HepG2 (cell line): ENCODE measurements around the gene PARP15. TPM values are rescaled to one million over a fixed set of nuclear protein-coding genes. Genes with fewer than 3 reads are reported as not detected.

Experiments
- ARID5B ChIP-seq: IDR thresholded peaks from 2 replicates; pipeline ENCODE4 v1.4.0; 2020; ENCODE audit warnings: mild to moderate bottlenecking, missing genetic modification reagents
- BRCA1 ChIP-seq: sonication (generic); formaldehyde crosslinking; IDR thresholded peaks from 2 replicates; pipeline ENCODE4 v1.4.0; 2020; ENCODE audit warnings: missing genetic modification reagents
- GFI1 ChIP-seq: sonication (generic); formaldehyde crosslinking; IDR thresholded peaks from 2 replicates; pipeline ENCODE4 v1.5.0; 2020; ENCODE audit warnings: missing genetic modification reagents, mild to moderate bottlenecking, borderline replicate concordance
- HIC2 ChIP-seq: sonication (generic); formaldehyde crosslinking; IDR thresholded peaks from 2 replicates; pipeline ENCODE4 v1.9.0; 2022; ENCODE audit warnings: low read depth, missing genetic modification reagents
- KLF6 ChIP-seq: IDR thresholded peaks from 2 replicates; pipeline ENCODE4 v1.8.0; 2016; ENCODE audit warnings: missing biosample characterization, missing genetic modification reagents
- MXD3 ChIP-seq: IDR thresholded peaks from 2 replicates; pipeline ENCODE4 v1.6.1; 2016; ENCODE audit warnings: mild to moderate bottlenecking, missing biosample characterization, missing genetic modification reagents
- PHF20 ChIP-seq: sonication (generic); formaldehyde crosslinking; IDR thresholded peaks from 2 replicates; pipeline ENCODE4 v1.5.0; 2020; ENCODE audit warnings: mild to moderate bottlenecking, missing genetic modification reagents
- TCF7 ChIP-seq: sonication (generic); IDR thresholded peaks from 2 replicates; pipeline ENCODE4 v1.6.1; 2016; ENCODE audit warnings: antibody characterized with exemption, low read depth
- ZMAT3 ChIP-seq: sonication (generic); formaldehyde crosslinking; conservative IDR thresholded peaks from 2 replicates; pipeline ENCODE4 v1.7.0; 2021; ENCODE audit warnings: missing genetic modification reagents
- ZMYM3 ChIP-seq: sonication (generic); formaldehyde crosslinking; IDR thresholded peaks from 2 replicates; pipeline ENCODE4 v1.5.1; 2020; ENCODE audit warnings: mild to moderate bottlenecking, missing genetic modification reagents
- ZMYM4 ChIP-seq: sonication (generic); formaldehyde crosslinking; IDR thresholded peaks from 2 replicates; pipeline ENCODE4 v1.8.1; 2023; ENCODE audit warnings: mild to moderate bottlenecking, missing genetic modification reagents
- ZNF17 ChIP-seq: sonication (generic); formaldehyde crosslinking; IDR thresholded peaks from 2 replicates; pipeline ENCODE4 v1.5.0; 2020; ENCODE audit warnings: mild to moderate bottlenecking, missing genetic modification reagents
- polyA plus RNA-seq, 8 experiments: library from polyadenylated mRNA; depleted of rRNA in 3 of 8; stranded (reverse) in 7 of 8; unstranded in 1 of 8; fragments of >200 nt; fragmentation: Illumina TruSeq in 4 of 8; extraction: Trizol in 4 of 8; gene quantifications; 2 replicates each; pipeline versions ENCODE4 v1.2.1 to v1.2.3, GENCODE V29; 2011 to 2016; ENCODE audit warnings: low read depth in 4 of 8, missing spikeins in 1 of 8, mixed read lengths in 1 of 8; ENCODE audit not compliant: insufficient read depth in 1 of 8
- total RNA-seq, 5 experiments: library from RNA; depleted of rRNA; stranded (reverse); fragments of >200 nt; fragmentation: Illumina TruSeq; extraction: Trizol; gene quantifications; 2 replicates each; pipeline ENCODE4 v1.2.3, GENCODE V29; 2016; ENCODE audit warnings: low read depth in 1 of 5

The PARP15 gene
- total and polyA plus RNA-seq, 2 of the 13 experiments (the other 11 are each of a cell fraction or from before 2014, with no cell fraction given) = 0.02 TPM; not detected in 1

- no peak for TF ChIP-seq PHF20 (CRISPR knock-in tag)
- 0 out of 2 replicates have a peak, but pooled peaks have one; percentile 14 for TF ChIP-seq ZMYM4 (CRISPR knock-in tag)
- no peak for TF ChIP-seq ZMAT3
- no peak for TF ChIP-seq BRCA1 (CRISPR knock-in tag)
- no peak for TF ChIP-seq HIC2 (CRISPR knock-in tag)
- no peak for TF ChIP-seq ZNF17
- TF ChIP-seq ZMYM3 (CRISPR knock-in tag) = no peak
- no peak for TF ChIP-seq GFI1 (CRISPR knock-in tag)
- TF ChIP-seq KLF6 (CRISPR knock-in tag) = no peak
- TF ChIP-seq TCF7 = no peak
- no peak for TF ChIP-seq MXD3
- TF ChIP-seq ARID5B (CRISPR knock-in tag) = peak; percentile 13; the same call in 1 of the 2 replicates
Measured at GRCh38 chr3:122560680-122561079, 16.8 kb upstream of the PARP15 start (continued).
